EL (cell line): ENCODE measurements around the gene ANKRD13A.
"Not testable (repeated sequence)": the region's sequence is repeated elsewhere in the genome, so short reads cannot be mapped to it uniquely, and the experiment has no call there.

ENCODE experiments used
- DNase-seq: peaks from one replicate; pipeline ENCODE4 v3.0.0-alpha.2; 2016

Gene ANKRD13A

GRCh38 chr12:109986236-109986635, 13.0 kb upstream of the ANKRD13A start:
- not testable (repeated sequence) for DNase-seq

DNA sequence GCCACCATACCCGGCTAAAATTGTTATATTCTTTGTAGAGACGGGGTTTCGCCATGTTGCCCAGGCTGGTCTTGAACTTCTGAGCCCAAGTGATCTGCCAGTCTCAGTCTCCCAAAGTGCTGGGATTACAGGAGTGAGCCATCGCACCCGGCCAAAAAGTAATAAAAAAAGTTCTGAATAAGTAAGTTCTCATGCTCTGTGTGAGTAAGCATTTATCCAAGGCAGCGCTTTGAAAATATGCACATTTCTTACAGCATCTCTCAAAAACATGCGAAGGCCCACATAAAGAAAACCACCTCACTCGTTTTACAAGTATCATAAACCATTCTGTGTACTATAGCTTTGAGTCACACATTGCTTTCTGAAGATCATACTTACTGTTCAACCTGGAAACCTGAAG, 11.6 kb upstream of the ANKRD13A start:
- DNase-seq, result peak; percentile 60

DNA sequence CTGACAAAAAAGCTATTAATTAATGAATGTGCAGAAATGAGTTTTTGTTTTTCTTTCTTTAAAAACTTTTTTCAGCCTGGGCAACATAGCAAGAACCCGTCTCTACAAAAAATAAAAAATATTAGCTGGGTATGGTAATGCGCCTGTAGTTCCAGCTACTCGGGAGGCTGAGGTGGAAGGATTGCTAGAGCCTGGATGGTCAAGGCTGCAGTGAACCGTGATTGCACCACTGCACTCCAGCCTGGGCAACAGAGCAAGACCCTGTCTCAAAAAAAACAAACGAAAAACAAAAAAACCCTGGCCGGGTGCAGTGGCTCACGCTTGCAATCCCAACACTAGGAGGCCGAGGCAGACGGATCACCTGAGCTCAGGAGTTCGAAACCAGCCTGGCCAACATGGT, 11.0 kb upstream of the ANKRD13A start:
- no peak for DNase-seq

GRCh38 chr12:109988903-109989302, 10.3 kb upstream of the ANKRD13A start:
- no peak for DNase-seq

DNA sequence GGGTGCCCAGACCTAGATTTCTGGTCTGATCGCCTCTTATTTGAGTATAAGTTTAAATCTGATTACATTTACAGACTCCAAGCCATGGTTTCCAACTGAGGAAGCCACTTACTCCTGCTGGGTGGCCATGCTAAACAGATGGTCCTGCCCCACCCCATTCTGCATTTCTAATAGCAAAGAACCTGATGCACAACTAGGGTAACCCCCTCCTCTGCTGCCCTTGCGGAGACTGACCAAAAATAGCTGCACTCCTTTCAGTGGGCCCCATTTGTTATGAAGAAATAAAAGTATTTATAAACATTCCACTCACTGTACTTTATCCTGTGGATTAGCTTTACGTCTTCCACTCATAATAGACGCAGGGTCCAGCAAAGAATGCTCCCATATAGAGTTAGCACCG, 9.8 kb upstream of the ANKRD13A start:
- no peak for DNase-seq

DNA sequence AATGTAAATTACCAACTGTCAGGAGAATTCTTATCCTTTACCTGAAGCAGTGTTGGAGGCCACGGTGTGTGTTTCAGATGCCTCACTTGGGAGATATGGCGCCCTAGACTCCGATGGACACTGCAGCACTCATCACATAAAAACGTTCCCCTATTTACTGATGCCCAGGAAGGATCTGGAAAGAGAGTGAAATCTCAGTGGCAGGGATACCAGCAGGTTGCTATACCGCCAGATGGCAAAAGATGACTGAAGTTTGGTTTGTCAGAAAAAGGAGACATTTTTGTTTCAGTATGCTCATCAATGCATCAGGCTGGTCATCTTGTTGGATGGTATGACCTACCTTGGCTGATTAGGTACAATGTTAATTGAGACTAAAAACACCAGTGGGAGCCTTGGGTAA, 7.6 kb upstream of the ANKRD13A start:
- DNase-seq, result no peak

GRCh38 chr12:109993091-109993490, 6.1 kb upstream of the ANKRD13A start:
- DNase-seq, result no peak

- DNase-seq, result no peak
Measured at GRCh38 chr12:109994401-109995175, 4.6 kb upstream of the ANKRD13A start.

DNA sequence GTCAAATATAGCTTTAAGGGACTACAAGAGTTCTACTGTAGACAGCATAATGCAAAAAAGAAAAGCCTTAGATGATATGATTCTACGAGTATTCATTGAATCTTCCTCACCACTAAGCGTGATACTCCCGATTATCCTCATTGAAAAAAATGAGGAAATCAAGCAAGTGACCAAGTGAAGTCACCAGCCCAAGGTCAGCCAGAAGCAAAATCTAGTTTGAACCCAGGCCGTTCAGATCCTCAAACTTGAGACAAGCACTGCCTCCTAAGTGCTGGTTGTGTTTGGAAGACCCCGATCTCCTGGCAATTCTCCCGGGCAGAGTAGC, 3.9 kb upstream of the ANKRD13A start:
- peak; percentile 18 for DNase-seq

DNA sequence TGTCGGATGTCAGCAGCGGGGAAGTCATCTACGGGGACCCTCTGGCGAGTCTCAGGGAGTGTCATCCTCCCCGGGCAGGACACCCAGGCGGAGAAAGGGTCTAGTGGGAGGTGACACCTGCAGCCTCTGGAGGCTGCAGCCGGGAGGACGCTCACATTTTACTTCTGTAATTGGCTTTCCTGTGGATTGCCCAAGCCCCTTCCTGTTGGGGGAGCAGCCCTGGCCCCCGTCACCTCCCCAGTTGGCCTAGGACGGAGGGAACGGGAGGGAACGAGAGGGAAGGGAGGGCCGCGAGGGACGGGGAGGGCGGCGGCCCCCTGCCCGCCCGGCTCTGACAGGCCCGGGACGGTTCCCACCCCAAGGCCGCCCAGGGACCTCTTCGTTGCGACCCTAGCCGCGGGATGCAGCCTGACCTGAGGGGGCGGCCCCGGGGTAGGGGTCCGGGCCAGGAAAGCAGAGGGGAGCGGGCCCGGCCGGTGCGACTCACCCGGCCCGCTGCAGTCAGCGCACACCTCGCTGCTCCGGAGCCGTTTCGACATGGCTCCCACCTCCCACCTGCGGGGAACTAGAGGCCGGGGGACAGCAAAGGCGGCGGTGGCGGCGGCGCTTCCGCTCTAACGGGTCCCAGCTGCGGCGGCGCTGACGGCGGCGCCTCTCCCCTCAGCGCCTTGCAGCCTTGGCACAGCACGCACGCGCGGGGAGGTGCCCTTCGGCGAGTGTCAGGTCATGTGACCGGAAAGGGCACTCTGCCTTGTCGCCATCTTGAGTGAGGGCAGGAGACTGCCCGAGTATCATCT, 3.3 kb upstream of the ANKRD13A start, which contains the start of gene GIT2:
Gene GIT2 (minus strand): TSS at position 683 of the 797 bp plus-strand sequence. CDS start 144 bp downstream, at position 539.
- peak; percentile 91 for DNase-seq

GRCh38 chr12:109996483-109996853, 2.8 kb upstream of the ANKRD13A start:
- DNase-seq, result no peak

GRCh38 chr12:109997393-109997792, 1.8 kb upstream of the ANKRD13A start:
- DNase-seq, result no peak

DNA sequence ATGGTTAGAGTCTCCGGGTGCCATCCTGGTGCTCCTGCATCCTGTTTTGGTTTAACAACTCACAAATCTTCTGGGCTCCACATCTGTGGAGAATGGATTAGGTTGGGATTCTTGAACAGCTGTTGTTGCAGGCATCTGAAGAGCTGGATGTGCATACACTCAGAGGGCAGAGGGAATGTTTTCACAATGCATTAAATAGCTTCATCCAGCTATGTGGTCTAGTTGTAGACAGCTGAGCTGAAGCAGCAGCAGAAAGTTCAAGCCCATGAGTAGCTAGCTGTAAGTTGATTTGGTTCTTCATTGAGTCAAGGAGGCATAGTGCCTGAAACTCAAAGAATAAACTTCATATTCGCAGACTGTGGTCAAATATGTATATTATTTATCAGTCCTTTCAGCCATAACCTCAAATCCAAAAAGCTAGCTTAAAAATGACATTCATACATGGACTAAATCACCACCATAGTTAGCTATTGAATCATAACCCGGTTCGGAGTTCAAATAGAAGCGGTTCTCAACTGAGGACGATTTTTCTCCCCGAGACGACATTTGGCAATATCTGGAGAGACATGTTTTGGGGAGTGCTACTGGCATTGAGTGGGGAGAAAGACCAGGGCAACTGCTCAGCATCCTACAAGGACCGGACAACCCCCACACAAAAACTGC, 858 bp upstream of the ANKRD13A start:
- peak; percentile 19 for DNase-seq

GRCh38 chr12:109999649-109999971, 380 bp downstream of the ANKRD13A start:
- DNase-seq, result no peak

DNA sequence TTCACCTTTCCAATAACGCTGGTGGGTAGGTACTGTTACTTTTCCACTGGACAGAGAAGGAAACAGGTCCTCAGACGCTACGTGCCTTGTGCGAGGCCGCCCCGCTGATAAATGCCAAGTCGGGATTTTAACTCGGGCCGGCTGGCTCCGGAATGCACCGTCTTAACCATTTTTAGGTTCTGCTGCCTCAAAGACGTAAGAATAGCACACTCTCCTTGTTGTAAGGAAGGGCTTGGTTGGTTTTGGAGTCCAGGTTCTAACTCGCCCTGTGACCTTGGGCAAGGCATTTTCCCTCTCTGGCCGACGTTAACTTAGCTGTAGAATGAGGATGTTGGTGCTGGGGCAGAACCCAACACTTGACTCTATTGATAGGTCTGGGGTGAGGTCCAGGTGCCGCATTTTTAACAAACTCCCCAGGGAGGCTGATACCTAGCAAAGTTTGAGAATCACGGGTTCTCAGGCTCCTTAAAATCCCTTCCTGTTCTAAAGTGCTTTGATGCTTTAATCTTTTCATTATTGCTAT, 814 bp downstream of the ANKRD13A start:
- peak; percentile 34 for DNase-seq

DNA sequence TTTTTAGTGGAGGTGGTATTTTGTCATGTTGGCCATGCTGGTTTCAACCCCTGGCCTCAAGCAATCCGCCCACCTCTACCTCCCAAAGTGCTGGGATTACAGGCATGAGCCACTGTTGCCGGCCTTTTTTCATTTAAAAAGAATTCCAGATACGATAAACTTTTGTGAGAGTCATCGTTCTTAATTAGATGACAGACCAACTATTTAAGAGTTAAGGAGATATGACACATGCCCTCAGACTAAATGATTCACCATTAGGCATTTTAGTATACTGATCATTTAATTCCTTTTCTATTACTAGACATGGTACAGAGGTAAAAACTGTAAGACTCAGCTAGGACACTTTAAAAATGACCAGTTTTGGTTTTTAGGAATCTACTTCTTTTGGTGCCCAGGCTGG, 2.4 kb downstream of the ANKRD13A start:
- peak; percentile 94 for DNase-seq

- DNase-seq, result peak; percentile 26
Measured at GRCh38 chr12:110002676-110003515, 3.7 kb downstream of the ANKRD13A start.

DNA sequence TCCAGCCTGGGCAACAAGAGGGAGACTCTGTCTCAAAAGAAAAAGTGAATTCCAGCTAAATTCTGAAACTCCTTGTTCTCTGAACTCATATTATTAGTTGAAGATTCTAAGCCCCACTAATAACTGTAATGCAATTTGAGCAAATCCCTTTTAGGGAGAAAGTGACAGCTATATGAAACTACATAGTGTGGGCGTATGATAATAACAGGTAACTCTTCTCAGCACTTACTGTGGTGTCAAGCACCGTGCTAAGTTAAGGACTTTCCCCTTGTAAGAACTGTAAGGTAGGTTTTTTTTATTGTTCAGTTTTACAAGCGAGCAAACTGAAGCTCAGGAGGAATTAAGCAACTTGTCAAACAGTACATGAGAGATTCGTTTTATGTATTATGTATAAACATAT, 5.4 kb downstream of the ANKRD13A start:
- DNase-seq, result no peak

DNA sequence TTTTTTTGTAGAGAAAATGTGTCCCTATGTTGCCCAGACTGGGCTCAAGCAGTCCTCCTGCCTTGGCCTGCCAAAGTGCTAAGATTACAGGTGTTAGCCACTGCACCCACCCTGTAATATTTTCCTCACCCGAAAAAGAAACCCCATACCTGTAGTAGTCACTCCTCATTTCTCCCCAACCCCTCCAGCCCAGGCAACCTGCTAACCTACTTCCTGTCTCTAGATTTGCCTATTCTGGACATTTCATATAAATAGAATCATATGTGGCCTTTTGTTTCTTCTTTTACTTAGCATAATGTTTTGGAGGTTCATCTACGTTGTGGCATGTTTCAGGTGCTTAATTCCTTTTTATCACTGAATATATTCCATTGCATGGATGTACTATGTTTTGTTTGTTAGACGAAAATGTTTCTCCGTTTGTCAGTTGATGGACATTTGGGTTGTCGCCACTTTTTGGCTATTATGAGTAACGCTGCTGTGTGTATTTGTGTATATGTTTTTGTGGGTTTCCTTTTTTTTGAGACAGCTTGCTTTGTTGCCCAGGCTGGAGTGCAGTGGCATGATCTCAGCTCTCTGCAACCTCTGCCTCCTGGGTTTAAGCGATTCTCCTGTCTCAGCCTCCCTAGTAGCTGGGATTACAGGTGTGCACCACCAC, 6.2 kb downstream of the ANKRD13A start:
- no peak for DNase-seq

DNA sequence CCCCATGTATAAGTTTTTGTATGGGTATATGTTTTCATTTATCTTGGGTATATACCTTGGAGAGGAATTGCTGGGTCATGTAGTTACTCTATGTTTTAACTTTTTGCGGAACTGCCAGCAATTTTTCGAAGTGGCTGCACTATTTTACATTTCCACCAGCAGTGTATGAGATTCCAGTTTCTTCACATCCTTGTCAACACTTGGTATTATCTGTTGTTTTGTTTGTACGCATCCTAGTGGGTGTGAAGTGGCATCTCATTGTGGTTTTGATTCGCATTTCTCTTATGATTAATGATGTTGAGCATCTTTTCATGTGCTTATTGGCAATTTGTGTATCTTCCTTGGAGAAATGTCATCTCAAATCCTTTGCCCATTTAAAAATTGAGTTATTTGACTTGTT, 6.9 kb downstream of the ANKRD13A start:
- no peak for DNase-seq

DNA sequence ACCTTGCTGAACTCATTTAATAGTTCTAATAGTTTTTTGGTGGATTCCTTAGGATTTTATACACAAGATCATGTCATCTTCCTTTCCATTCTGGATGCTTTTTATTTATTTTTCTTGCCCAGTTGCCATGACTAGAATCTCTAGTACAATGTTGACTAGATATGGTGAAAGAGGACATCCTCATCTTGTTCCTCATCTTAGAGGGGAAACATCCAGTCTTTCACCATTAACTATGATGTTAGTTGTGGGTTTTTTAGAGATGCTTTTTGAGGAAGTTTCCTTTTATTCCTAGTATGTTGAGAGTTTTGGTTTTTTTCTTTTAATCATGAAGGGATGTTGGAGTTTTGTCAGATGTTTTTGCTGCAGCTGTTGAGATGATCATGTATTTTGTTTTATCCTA, 8.7 kb downstream of the ANKRD13A start:
- DNase-seq, result no peak
